Colonic mucosa (tissue), 4 donors: Measurements from ENCODE around the gene EXOC3. TPM values are rescaled to one million over a fixed set of nuclear protein-coding genes. Genes with fewer than 3 reads are reported as not detected.

Experiments used
- DNase-seq: peaks from one replicate; pipeline ENCODE4 v3.0.0-alpha.2; 2020
- H3K27ac ChIP-seq: fragments of 200-600 bp; one replicate; pipeline ENCODE4 v1.8.0; 2021
- H3K27me3 ChIP-seq: fragments of 200-600 bp; one replicate; pipeline ENCODE4 v1.8.0; 2021
- H3K36me3 ChIP-seq: fragments of 200-600 bp; one replicate; pipeline ENCODE4 v1.8.0; 2021
- H3K4me1 ChIP-seq: fragments of 200-600 bp; one replicate; pipeline ENCODE4 v1.8.0; 2021; ENCODE audit warnings: mild to moderate bottlenecking
- H3K4me3 ChIP-seq: fragments of 200-600 bp; one replicate; pipeline ENCODE4 v1.8.0; 2021
- H3K9ac ChIP-seq, 2 donors: one replicate each; pipeline ENCODE4 v1.7.0; 2013; ENCODE audit warnings: control low read depth in 2 of 2, low read depth in 2 of 2, low read length in 2 of 2
- H3K9me3 ChIP-seq: fragments of 200-600 bp; one replicate; pipeline ENCODE4 v1.8.0; 2021
- CTCF ChIP-seq: fragments of 200-600 bp; IDR thresholded peaks from one replicate; pipeline ENCODE4 v1.8.0; 2022; ENCODE audit warnings: antibody characterized with exemption, mild to moderate bottlenecking
- intact Hi-C: fragments of 100-400 bp; cut with DNase I; formaldehyde crosslinking; loops from one replicate; pipeline ENCODE4 v1.14.1; 2022
- total RNA-seq, 2 donors: library from RNA; stranded (reverse); fragmentation: NEBNext Ultra II Directional in 1 of 2; extraction: Animal tissue kit (Norgen Biotek cat#: 25700) in 1 of 2; gene quantifications; one replicate each; pipeline ENCODE4 v1.2.1, GENCODE V29; 2021
- donor health status: healthy.
- donor health status: DM: no; HTN: no; CAD: no.
- donor health status: DM: no; HTN: no; CAD: no.

EXOC3 gene
- total RNA-seq, 2 donors from 2014 or later: 52.0 to 58.7 TPM

DNA sequence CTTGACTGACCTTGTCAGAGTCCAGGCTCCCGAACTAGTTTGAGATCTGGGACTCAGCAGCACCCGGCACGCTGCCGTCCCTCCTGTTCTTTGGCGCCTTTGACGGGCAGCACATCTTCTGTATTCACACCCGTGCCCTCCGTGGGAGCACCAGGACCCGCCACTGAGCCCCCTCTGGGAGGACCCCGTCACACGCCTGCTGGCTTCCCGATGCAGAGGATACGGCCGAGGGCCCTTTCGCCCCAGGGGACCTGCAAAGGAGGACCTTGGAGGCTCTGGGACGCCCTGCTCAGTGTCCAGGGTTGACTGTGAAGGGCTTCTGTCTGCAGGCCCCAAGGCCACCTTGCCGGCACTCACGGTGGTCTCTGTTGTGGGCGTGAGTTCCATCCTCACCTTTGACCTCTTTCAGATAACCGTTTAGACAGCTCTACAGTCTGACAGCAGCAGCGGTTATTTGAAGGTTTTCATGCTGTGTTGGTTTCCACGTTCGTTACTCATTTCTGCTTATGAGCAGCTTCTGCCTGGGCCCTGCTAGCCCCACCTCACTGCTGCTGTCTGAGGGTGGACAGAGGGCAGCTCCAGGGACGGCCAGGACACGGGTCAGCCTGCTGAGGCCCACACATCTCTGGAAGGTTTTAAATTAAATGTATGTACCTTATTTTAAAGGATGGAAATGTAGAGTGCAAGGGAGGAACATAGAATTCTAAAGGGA is 12.6 kb upstream of the EXOC3 start:
- no peak for DNase-seq
- intact Hi-C loops: no loop called here
- no peaks in the 10 kb centered on the region for H3K36me3 ChIP-seq

DNA sequence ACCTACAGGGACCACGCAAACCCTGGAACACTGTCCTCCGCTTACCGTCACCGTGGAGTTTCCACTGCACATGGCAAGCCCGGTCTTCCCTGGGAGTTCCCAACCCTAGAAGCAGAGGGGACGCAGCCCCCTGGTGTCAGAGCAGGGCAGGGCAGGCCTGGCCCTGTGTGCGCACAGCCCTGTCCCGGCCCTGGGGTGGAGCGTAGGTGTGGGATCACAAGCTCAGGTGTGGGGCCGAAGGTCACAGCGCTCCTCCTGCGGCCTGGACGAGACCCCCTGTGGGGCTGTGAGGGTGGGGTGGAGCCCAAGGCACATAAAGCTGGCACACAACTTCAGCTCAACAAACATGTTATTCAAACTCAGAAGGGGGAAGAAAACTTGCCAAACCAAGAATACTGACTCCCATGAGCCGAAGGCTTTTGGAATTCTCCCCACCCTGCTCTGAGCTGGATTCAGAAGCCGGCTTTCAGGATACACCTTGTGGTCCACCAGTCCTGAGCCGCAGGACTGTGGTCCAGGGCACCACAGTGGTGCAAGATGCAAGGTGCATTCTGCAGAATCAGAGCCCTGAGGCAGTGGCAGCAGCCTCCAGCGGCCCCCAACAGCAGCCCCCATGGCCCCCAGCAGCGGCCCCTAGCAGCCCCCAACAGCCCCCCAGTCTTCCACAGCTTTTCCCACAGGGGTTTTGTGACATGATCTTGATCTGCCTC is 11.8 kb upstream of the EXOC3 start:
- Histone ChIP-seq H3K4me1 (no peaks in the 10 kb centered on the region), H3K9me3 (no peaks in the 10 kb centered on the region), H3K27ac (no peak overlapping the region), H3K9ac (peak overlapping the region in 1 of 2 donors; percentile 19), H3K36me3 (no peaks in the 10 kb centered on the region), H3K27me3 (no peaks in the 10 kb centered on the region), H3K4me3 (no peak overlapping the region)
- peak; percentile 51 for DNase-seq
- peak; percentile 59 for TF ChIP-seq CTCF
- intact Hi-C loops: no loop called here

More for the DNA sequence above, 12.6 kb upstream of the EXOC3 start:
- no peaks in the 10 kb centered on the region for H3K9me3 ChIP-seq
- H3K27ac ChIP-seq: no peak overlapping the region
- no peak overlapping the region for H3K9ac ChIP-seq
- no peaks in the 10 kb centered on the region for H3K27me3 ChIP-seq
- TF ChIP-seq CTCF: no peak
- no peak overlapping the region for H3K4me3 ChIP-seq
- H3K4me1 ChIP-seq: no peaks in the 10 kb centered on the region

- intact Hi-C loops: no loop called here
- H3K4me3 ChIP-seq: no peak overlapping the region
- TF ChIP-seq CTCF: no peak
Measured at GRCh38 chr5:431711-432050, 11.3 kb upstream of the EXOC3 start.

GRCh38 chr5:432201-432927 is 10.6 kb upstream of the EXOC3 start:
- H3K9me3 ChIP-seq: no peaks in the 10 kb centered on the region
- H3K27ac ChIP-seq: no peak overlapping the region
- no peaks in the 10 kb centered on the region for H3K4me1 ChIP-seq
- no peak overlapping the region for H3K4me3 ChIP-seq
- no peaks in the 10 kb centered on the region for H3K36me3 ChIP-seq
- TF ChIP-seq CTCF: no peak
- H3K9ac ChIP-seq: no peak overlapping the region
- H3K27me3 ChIP-seq: no peaks in the 10 kb centered on the region
- DNase-seq: no peak
- intact Hi-C loops: no loop called here

More at GRCh38 chr5:431711-432050, 11.3 kb upstream of the EXOC3 start:
- H3K27ac ChIP-seq: no peak overlapping the region
- H3K4me1 ChIP-seq: no peaks in the 10 kb centered on the region
- no peaks in the 10 kb centered on the region for H3K27me3 ChIP-seq
- no peak overlapping the region for H3K9ac ChIP-seq
- no peaks in the 10 kb centered on the region for H3K9me3 ChIP-seq
- H3K36me3 ChIP-seq: no peaks in the 10 kb centered on the region
- no peak for DNase-seq

DNA sequence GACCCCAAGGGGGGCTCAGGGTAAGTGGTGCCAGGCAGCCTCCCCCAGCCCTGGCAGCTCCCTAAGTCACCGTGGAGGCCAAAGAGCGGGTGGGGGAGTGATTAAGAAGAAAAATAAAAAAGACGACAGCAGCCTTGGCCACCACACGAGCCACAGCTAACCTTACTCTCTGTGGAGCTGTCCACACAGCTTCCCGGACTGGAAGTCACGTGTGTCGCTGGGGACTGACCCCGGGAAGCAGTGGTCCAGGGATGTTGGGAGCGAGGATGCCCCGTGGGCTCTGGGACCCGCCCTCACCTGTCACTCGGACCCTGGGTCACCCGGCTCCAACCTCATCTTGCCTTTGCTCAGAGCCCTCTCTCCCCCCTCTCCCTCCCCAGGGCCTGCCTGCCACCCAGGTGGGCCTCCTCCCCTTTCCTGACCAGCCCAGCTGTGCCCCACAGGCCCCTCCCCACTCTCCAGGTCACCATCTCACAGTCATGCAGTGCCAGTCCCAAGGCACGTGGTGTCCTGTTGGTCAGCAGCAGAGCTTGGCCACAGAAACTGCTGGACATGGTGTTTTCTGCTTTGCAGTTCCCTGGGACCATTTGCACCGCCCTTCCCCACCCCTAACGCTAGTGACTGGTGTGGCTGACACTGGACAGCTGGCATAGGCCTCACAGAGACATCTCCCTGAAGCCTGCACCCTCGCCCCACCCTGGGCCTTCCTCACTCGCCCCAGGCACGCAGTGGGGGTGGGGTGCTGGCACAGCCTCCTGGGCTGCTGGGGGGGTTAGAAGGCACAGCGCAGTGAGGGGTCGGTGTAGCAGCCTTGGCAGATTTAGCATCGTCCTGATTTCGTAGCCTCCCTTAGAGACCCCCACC is 9.8 kb upstream of the EXOC3 start:
- DNase-seq: no peak
- no peak for TF ChIP-seq CTCF
- no peaks in the 10 kb centered on the region for H3K27me3 ChIP-seq
- no peaks in the 10 kb centered on the region for H3K9me3 ChIP-seq
- intact Hi-C loops: no loop called here
- no peak overlapping the region for H3K4me3 ChIP-seq
- no peak overlapping the region for H3K9ac ChIP-seq
- H3K4me1 ChIP-seq: no peaks in the 10 kb centered on the region
- H3K36me3 ChIP-seq: no peaks in the 10 kb centered on the region
- no peak overlapping the region for H3K27ac ChIP-seq
